HG03565 (cell line): ENCODE data around the gene POLG.

ENCODE experiments used
- ATAC-seq: cut with Tn5 transposase; IDR thresholded peaks from one replicate; pipeline ENCODE4 v1.9.1; 2021; ENCODE audit warnings: mild to moderate bottlenecking, moderate library complexity; ENCODE audit not compliant: unreplicated experiment

The POLG gene

DNA sequence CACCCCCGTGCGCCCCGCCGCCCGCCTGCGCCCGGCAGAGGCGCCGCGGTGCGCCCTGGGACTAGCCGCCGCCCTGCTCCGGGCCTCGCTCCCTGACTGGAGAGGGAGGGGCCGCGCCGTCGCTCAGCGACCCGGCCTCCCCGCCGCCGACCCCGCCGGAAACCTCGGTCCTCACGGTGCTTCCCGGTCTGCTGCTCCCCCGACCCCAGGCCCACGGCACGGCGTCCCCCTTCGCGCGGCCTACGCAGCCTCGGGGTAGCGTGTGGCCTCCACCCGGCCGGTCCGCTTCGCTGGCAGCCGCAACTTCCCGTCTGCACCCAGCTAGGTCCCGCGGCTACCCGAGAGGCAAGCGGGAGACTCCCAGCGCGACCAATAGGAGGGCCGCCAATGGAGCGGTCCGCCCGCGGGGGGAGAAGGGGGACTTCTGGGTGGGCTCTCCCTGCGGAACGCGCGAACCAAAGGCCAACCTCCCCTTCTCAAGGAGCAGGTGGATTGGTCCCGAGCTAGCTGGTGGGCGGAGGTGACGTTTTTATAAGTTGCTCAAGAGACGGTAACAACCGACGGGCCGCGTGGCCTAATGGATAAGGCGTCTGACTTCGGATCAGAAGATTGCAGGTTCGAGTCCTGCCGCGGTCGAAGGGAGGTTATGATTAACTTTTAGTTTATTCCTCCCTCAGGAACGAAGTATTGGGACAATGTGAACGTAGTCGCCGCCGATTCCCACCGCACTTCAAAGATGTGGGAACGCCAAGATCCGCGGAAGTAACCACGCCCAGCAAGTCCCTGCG lies at the start of gene POLG:
POLG (minus strand) TSS at position 315 of the 788 bp plus-strand sequence. CDS start 1,070 bp downstream, outside the sequence.
- ATAC-seq: peak; percentile 82

- ATAC-seq: no peak
These were observed 49.6 kb upstream of the POLG start for GRCh38 chr15:89384176-89384604.

- ATAC-seq: no peak
These were observed 48.9 kb upstream of the POLG start for GRCh38 chr15:89383365-89384175.

DNA sequence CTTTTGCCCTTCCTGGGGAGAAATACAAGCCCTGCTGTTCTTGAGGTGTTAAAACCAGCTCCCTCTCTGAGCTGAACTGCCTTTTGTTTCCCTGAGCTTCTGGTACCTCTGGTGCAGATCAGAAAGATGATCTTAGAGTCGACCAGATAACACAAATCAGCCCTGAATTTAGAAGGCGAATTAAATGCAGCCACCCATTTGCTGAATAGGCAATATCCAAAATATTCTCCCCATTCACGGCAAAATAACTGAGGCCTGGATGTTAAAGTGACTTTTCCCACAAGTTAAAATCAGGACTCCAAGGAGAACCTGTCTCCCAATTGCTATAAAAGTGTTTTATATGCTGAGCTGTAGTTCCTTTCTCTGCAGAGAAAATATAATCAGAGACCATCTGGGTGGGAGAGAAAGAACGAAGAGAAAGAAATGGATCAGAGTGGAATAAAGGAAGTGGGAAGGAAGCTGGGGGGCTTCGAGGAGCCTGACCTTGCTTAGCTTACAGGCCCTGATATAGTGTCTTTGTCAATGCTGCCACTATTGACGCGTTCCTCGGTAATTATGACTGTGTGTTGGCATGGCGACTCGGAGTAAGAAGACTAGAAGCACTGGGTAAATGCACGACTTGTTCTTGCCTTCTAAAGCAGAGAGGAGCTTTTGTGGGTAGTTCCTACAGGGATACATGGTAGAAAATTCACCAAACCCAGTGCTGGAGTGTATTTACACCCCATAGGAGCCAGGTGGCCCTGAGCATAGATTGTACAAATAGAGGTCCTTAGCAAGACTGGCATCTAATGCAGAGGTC lies 47.5 kb upstream of the POLG start:
- no peak for ATAC-seq

- ATAC-seq: no peak
These were observed 46.7 kb upstream of the POLG start for GRCh38 chr15:89381331-89381730.

DNA sequence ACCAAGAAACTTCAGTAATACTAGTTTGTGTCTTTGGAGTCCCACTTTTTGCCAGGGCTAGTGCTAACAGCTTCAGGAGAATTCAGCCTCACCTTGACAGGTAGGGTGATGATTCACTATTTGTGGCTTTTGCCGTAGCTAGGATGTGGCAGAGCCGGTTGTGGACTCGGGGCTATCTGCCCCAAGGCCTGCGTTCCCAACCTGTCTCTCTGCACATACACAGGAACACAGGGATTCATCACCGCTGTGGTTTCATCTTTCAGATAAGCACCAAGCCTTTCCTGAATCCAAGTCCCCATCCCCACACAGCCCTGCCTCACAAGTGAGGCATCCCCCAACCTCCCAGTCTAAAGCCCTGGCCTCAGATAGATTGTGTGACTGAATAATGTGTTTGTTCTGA lies 45.2 kb upstream of the POLG start:
- ATAC-seq: no peak

- no peak for ATAC-seq
These were observed 44.6 kb upstream of the POLG start for GRCh38 chr15:89379251-89379695.

DNA sequence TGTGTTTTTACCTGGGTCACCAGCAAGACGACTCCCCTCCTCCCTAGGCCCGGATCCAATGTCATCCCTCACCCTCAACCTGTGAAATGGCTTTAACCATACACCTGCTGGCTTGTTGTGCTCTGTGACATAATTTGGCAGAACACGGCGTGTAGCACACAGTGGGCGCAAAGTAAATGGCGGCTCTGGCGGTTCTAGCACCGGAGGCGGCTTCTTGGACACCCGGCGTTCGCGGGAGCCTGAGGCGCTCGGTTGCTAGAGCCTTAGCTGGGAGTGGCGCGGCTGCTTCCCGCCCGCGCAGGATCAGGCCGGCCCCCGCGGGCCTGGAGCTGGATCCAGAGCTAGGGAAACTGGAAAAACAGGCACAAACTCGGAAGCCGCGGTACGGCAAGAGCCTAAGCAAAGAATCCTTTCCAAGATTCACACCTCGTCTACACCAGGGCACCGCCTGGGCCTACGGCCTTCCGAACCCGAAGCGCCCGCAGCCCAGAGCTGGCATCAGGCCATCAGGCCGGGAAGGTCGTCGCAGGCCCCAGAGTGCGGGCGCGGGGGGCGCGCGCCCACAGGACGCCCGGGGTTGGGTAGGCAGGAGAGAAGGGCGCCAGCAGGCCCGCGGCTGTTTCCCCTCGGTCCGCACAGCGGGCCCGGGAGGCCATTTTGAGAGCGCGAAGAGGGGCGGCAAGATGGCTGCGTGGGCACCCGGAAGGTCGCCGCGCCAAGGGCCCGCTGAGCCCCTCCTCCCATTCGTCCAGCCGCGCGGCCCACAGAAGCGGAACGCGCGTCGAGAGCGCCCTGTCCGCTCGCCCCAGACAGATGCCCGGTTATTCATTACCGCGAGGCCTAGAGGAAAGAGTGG lies 43.9 kb upstream of the POLG start:
- no peak for ATAC-seq

- ATAC-seq: no peak
These were observed 43.2 kb upstream of the POLG start for GRCh38 chr15:89377842-89378295.

- no peak for ATAC-seq
These were observed 42.6 kb upstream of the POLG start for GRCh38 chr15:89377024-89377841.

DNA sequence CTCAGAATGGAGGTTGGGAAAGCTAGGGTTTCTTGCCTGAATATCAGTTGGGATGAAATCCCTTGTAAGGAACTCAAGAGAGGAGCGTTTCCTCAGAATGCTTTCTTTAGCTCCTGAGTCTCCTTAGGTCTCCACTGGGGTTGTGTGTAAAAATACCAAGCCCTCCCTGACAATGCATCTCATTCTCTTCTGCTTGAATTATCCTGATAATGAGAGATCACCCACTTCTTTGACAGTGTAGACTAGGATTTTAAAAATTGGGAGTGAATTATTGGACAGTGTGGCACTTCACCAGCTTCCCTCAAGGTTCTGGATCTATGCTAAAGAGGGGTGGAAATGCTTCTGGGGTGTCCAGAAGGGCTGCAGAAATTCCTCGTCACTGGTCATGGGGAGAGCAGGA lies 41.8 kb upstream of the POLG start:
- ATAC-seq: no peak

DNA sequence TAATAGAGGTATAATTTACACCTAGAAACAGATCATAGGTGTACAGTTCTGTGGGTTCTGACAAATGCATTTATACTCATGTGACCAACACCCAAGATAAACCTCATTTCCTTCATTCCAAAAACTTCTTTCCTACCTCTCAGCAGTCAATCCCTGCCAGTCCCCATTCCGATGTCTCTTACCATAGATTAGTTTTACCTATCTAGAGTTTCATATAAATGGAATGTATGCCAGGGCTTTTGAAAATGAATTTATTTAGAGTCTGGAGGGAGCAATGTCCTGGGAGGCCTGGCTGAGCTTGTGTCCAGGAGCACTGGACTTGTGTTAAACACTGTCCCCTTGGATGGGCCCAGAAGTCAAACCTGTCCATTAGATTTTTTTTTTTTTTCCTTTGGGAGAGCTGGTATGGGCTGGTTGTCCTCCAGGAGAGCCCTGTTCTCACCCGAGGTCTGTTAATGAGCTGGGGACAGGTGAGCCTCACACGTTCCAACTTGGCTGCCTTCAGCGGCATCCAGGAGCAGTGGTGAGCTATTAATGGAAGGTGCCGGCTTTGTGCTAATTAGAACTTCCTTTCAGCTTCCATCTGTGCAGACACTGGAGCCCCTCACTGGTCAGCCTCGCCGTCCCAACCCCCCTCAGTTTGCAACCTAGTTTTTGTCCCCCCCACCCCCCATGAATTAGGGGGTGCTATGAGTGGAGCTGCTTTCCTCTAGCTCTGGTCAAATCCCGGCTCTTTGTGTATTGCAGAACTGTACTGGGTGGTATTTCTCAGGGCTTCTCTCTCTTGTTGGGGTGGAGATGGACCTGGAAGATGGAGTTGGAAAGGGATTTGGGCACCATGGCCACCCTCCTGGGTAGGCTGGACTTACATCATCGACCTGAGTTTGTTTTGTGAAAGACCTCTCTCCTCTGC lies 40.7 kb upstream of the POLG start:
- ATAC-seq: no peak

- no peak for ATAC-seq
These were observed 39.7 kb upstream of the POLG start for GRCh38 chr15:89374086-89374981.

DNA sequence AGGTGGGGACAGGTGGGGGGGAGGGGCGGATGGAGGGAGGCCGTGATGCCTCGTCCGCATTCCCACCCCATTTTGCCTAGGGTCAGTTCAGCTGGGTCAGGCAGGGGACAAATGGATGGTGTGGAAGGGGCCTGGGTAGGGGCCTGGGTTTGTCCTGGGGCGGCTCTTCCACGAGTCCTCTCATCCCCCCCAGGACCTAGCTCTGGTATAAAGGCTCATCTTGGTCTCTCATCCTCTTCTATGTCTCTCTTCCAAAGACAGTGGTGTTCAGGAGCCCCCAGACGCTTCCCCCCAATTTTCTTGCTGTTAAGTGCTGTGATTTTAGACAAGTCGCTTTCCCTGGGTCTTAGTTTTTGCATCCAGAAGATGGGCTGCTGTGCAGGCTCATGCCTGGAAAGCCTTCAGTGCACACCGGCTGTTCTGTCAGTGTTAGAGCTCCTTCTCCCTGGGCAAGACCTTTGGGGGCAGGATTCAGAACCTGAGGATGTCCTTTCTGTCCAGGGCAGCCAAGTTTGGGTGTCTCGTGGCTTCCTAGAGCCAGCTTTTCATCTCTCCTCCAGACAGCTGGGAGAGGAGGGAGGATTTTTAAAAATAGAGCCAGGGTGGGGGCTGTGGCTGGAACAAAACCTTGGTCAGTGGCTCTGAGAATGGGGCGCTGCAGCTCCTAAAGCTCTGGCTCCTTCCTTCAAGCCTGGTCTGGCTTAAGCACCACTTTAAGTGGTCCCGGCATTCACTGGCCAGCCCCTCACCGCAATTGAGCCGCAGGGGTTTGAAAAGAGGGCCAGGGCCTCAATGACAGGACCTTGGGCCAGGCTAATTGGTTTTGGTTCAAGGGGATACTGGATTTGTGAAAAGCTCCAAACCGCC lies 37.7 kb upstream of the POLG start:
- ATAC-seq: no peak

DNA sequence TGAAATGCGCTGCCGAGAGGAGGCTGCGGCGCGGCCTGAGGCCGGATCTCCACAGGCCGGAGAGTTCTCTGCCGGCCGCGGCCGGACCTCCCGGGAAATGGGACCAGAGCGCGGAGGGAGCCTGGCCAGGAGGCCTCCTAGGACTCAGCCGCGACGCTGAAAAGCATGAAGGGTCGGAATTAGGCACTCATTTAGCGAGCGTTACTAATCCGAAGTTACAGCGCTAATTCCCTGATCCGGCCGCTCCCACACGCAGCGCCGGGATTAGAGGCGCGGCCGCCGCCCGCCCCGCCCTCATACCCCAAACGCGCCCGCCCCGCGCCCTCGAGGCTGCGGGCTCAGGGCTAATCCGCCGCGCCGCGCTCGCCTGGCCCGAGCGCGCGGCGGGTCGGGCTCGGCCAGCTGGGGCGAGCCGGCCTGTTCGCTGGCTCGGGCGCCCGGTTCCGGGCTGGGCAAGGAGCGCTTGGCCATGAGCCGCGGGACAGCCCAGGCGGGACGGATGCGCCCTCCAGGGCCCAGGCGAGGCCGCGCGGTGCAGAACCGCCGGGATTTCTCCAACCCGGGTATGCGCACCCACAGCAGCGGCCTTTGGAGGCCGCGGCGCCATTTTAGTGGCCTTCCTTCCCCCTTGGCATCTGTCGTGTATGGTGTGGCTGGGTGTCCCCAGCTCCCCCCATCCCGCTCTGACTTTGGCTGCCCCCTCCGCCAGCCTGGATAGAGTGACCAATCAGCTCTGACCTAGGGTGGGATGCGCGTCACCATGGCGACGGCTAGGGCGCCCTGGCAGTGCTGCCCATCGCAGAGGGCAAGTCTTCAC lies 36.8 kb upstream of the POLG start:
- no peak for ATAC-seq

DNA sequence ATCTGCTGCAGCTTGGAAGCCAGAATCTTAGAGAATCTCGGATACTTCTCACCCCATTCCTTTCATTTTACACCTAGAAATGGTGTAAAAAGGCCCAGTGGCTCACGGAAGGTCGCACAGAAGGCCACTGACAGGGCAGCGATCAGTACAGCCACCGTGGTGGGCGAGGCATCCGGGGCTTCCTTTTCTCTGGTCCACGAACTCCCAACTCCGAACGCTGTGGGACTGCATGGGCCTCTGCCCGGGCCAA lies 36.3 kb upstream of the POLG start:
- no peak for ATAC-seq
